ENCODE results near the gene S100A6.

Gene S100A6

DNA sequence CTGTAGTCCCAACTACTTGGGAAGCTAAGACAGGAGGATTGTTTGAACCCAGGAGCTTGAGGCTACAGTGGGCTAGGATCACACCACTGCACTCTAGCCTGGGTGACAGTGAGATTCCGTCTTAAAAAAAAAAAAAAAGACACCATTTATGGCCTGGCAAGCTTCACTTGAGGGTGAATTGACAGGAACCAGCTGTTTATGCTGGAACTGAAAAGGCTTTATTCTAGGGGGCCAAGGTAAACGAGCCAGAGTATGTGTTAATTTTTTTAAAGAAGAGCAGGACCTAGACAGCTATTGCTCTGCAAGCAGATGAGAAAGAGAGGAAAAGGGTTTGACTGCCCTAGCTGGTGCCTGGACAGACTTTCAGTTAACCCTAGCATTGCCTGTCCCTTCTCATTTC is 37.0 kb downstream of the S100A6 start:
- H3K4me3 ChIP-seq (ENCODE audit: low read depth, low read length) = no peak overlapping the region
- TF ChIP-seq, protein P1, sequence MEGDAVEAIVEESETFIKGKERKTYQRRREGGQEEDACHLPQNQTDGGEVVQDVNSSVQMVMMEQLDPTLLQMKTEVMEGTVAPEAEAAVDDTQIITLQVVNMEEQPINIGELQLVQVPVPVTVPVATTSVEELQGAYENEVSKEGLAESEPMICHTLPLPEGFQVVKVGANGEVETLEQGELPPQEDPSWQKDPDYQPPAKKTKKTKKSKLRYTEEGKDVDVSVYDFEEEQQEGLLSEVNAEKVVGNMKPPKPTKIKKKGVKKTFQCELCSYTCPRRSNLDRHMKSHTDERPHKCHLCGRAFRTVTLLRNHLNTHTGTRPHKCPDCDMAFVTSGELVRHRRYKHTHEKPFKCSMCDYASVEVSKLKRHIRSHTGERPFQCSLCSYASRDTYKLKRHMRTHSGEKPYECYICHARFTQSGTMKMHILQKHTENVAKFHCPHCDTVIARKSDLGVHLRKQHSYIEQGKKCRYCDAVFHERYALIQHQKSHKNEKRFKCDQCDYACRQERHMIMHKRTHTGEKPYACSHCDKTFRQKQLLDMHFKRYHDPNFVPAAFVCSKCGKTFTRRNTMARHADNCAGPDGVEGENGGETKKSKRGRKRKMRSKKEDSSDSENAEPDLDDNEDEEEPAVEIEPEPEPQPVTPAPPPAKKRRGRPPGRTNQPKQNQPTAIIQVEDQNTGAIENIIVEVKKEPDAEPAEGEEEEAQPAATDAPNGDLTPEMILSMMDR (IDR thresholded peaks at IDR 0.05; ENCODE audit: borderline replicate concordance, insufficient read depth, low read depth, low read length) = no peak

DNA sequence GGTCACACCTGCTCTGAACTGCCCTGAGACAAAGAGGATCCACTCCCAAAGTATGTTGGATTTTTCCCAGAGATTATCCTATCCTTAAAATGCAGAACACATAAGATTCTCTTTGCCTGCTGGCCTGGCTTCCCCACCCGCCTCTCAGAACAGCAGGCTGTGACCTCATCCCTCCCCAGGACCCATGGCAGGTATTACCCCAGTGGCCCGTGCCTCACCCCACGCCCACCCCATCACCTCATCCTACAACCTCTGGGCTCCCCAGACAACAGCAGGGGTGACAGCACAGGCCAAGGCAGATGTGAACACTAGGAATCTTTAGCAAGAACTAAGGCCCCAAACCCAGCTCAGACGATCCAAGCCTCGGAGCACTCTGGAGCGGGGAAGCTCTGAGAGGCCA is 40.3 kb downstream of the S100A6 start:
- no peak overlapping the region for H3K4me3 ChIP-seq (ENCODE audit: low read depth, low read length)
- TF ChIP-seq, protein P1 (IDR thresholded peaks at IDR 0.05; ENCODE audit: borderline replicate concordance, insufficient read depth, low read depth, low read length) = no peak

DNA sequence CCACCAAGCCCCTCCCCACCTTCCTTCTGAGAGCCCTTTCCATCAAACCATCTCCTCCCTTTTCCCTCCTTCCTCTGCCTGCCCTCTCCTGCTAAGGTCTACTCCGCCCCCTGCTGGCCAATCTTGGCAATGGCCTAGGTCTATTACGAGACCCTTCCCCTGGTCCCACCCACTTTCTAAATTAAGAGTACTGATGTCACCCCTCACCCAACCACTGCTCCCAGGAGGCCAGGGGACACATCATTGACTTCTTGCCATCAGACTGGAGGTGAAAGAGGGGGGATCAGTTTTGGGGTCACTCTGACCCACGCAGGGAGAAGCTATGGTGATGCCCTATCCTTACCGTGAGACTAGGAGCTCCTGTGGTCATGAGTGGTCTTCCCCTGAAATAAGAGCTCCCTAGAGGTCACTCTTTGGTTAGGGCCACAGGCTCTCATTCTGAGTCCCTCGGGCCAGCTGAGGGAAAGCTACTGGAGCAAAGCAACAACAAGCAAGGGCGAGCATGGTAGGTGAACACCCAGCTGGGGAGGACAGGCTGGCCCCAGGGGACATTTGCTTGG is 40.7 kb downstream of the S100A6 start:
- H3K4me3 ChIP-seq (ENCODE audit: low read depth, low read length) = no peak overlapping the region
- TF ChIP-seq, protein P1 (IDR thresholded peaks at IDR 0.05; ENCODE audit: borderline replicate concordance, insufficient read depth, low read depth, low read length) = peak; percentile 88

DNA sequence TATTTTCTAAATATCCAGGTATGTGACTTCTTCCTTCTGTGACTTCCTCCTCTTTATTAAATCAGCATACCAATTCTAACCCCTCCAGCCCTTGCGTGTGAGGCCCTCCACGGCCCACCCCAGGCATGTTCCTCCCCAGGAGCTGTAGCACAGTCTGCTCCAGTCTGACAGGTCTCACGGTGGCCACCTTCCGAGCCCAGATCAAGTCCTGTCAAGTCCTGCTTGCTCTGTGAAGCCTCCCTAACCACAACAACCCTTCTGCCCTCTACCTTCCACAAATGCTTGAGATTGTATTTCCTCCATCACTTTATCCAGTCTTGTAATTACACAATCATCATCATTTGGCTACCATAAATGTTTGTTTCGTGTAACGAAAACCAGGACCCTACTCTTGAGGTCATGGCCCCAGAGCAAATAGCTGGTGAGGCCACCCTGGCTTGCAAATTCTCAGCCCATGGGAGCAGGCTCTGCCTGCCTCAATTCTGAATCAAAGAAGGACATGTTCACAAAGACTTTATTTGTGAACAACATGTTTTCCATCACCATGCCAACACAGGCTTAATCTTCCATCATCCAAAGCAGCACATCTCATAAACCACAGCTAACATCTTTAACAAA is 42.3 kb downstream of the S100A6 start:
- no peak overlapping the region for H3K4me3 ChIP-seq (ENCODE audit: low read depth, low read length)
- TF ChIP-seq, protein P1 (IDR thresholded peaks at IDR 0.05; ENCODE audit: borderline replicate concordance, insufficient read depth, low read depth, low read length) = no peak

DNA sequence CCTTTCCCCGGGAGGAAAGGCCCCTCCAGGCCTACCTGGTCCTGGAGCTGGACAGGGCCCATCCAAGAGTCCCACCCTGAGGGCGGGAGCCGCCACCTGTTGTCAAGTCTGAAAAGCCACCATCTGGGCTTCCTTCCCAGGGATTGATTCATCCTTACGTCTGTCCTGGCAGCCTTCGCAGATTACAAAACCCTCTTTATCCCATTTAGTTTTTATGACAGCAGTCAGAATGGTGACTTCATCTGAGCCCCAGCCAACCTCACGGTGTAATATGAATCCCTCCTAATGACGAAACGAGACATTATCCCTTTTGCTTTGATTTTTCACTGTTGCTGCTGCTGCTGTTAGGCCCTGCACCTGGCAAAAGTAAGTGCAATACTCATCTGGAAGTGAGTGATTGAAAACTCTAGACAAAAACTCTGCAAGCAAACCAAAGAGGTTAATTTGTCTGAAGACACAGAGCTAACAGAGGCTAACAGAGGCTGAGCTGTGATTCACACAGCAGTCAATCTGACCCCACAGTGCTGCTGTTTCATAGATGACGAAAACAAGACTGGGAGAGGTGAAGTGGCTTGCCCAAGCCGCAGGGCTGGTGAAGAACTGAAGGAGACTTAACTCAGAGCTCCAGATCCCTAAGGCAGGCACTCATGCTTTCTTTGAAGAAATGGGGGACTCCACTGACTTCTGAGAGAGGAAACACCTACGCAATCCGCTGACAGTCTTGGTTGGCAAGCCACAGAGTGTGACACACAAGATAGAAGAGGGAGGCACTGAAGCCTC is 45.3 kb downstream of the S100A6 start:
- H3K4me3 ChIP-seq (ENCODE audit: low read depth, low read length) = no peak overlapping the region
- TF ChIP-seq, protein P1 (IDR thresholded peaks at IDR 0.05; ENCODE audit: borderline replicate concordance, insufficient read depth, low read depth, low read length) = no peak

DNA sequence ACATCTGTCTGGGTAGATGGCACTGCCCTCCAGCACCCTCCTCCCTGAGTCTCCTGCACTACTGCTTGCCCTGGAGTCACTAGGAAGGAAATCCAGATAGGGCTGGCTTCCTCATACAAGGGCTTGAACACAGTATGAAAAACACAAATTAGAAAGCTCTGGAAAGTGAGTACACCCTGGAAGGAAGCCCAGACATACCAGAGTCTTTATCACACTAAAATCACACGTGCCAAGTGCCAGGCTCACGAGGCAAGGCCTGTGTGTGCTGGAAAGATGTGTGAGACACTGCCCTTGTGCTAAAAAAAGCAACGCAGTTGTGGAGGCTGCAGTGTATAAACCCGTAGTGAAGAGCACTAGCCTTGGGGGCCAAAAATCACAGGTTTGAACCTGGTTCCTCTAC is 47.1 kb downstream of the S100A6 start:
- TF ChIP-seq, protein P1 (IDR thresholded peaks at IDR 0.05; ENCODE audit: borderline replicate concordance, insufficient read depth, low read depth, low read length) = no peak
- no peak overlapping the region for H3K4me3 ChIP-seq (ENCODE audit: low read depth, low read length)
